HuH-7 (cell line): ENCODE results near the gene DPP8.
"Not testable (repeated sequence)": the region's sequence is repeated elsewhere in the genome, so short reads cannot be mapped to it uniquely, and the experiment has no call there.

ENCODE experiments used
- DNase-seq: peaks from one replicate; pipeline ENCODE4 v3.0.0; 2011; ENCODE audit warnings: low spot score

The DPP8 gene

DNA sequence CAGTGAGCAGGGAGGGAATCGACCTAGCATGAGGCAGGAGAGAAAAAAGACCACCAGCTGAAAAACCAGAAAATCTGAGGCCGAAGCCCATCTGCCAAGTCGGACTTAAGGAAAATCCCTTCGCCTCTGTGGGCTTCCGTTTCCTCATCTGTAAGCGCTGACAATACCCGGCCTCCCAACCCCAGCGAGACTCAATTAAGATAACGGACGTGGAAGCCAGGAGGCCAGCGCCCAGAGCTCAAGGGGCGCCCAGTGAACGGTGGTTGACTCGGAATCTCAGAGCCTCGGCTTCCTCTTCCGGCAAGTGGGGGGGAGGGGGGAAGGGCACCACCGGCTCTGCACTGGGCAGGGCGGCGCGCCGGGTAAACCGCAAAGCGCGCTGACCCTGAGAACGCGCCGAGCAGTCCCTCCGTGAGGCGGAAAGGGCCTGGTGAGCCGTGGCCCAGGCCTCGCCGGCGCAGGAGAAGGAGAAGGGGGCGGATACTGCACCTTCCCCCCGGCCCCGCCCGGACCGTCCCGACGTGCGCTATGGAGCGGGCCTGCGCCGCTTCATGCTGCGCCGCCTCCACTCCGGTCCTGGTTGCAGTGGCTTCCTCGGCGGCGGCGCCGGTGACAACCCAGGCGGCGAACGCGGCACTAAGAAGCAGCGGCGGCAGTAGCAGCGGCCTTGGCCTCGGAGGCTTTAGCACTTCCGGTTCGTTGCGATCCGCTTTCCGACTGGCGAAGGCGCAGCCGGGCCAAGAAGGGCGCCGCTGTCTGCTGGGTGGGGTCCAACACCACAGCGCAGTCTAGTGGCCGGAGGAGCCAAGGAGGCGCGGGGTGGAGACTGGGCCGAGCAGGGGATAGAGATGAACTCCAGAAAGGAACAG lies at the start of gene DPP8:
DPP8 (minus strand) TSS at position 693 of the 869 bp plus-strand sequence. CDS start 5,136 bp downstream, outside the sequence.
- peak; percentile 91 for DNase-seq

DNA sequence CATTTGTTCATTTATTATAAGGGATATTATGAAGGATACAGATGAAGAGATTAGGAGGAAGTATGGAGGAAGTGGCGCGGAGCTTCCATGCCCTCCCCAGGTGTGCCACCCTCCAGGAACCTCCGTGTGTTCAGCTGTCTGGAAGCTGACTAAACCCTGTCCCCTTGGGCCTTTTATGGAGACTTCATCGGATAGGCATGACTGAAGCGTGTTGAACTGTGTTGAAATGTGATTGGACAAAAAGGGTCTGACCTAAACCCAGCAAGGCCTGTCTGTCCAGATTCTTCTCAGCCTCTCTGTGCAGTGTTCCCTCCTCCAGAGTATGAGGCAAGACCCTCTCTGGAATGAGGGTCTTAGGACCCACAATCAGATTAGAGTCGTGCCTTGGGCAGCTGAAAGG lies 44.4 kb upstream of the DPP8 start:
- DNase-seq = no peak

DNA sequence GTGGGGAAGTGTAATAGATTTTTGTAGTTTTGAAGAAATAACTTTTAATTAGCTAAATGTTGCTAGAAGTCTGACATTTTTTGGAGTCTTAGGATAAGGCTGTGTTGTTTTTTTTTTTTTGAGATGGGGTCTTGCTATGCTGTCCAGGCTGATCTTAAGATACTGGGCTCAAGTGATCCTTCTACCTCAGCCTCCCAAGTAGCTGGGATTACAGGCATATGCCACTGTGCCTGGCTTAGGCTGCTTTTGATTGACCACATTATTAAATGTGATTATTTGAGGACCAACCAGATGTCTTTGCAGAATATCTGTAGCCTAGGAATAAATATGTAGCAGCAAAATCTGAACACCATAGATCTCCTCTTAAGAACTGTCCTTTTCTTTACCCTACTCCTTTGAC lies 42.5 kb upstream of the DPP8 start:
- DNase-seq = no peak

DNA sequence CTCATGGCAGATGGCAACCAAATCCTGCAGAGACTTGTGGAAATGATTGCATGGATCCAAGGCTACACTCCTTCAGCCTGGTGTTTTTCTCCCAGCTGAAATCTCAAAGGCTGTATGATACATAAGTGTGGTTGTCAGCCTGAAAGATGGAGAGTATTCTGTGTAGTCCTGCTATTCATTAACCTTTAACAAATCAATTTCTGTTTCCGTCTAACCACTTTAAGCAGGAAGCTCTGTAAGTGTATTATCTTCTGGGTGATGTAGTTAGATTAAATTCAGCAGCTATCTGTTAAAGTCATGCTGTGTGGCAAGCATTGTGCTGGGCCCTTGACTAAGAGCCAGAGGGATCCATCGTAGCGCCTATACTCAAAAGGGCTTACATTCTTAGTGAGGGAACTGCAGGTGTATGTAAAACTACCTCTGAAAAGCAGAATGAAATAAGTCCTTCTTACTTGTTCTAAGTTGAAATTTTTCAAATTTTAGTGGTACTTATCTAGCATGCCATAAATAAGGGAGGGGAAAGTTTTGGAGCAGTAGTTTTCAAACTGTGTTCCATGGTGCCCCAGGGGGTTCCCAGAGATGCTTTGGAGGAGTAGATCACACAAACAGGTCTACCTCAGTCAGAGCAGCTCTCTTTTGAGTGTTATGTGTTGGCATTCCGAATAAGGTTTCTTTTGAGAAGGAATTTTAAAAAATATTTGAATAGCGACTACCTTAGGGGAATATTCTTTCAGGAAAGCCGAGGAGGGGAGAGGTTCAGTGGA lies 41.7 kb upstream of the DPP8 start:
- no peak for DNase-seq

- DNase-seq = no peak
Observed at GRCh38 chr15:65558336-65558735, 40.8 kb upstream of the DPP8 start.

- DNase-seq = no peak
Observed at GRCh38 chr15:65556622-65557021, 39.1 kb upstream of the DPP8 start.

DNA sequence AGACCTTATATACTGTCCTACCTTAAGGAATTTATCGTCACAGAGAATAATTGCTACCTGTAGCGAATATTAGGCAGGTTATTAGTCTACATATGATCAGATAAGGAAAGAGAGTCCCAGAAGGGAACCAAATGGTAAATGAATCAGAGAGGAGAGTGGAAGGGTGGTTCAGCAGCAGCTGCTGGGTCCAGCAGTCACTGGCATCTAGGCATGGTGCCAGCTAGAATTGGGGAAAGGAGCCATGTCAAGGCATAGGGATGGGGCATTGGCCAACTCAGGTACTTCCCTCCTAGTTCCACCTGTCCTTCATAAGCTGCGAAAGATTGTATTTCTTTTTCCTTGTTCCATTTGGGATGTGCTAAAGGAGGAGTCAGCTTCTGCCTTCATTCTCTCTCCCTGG lies 36.2 kb upstream of the DPP8 start:
- DNase-seq = no peak

DNA sequence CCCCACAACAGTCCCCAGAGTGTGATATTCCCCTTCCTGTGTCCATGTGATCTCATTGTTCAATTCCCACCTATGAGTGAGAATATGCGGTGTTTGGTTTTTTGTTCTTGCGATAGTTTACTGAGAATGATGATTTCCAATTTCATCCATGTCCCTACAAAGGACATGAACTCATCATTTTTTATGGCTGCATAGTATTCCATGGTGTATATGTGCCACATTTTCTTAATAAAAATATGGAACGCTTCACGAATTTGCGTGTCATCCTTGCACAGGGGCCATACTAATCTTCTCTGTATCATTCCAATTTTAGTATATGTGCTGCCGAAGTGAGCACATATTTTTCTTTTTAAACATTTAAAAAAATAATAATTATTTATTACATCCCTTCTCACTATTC lies 35.4 kb upstream of the DPP8 start:
- DNase-seq = not testable (repeated sequence)

DNA sequence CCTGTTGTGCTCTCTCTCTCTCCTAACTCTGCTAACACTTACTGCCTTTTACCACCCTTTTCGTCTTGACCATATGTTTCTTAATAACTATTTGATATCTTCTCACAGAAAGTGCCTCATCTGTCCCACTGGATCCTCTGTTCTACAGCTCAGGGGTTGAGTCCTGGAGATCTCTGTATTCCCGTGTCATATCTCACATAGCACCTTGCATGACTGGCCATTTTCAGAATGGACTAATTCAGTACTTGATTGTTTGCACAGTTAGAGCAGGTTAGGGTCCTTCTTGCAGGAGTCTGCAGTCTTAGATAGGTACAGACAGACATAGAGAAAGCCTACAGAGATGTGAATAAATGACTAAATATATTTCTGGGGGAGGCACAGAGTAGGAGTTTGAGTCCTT lies 33.7 kb upstream of the DPP8 start:
- no peak for DNase-seq

GRCh38 chr15:65550681-65551098 lies 33.2 kb upstream of the DPP8 start:
- no peak for DNase-seq

DNA sequence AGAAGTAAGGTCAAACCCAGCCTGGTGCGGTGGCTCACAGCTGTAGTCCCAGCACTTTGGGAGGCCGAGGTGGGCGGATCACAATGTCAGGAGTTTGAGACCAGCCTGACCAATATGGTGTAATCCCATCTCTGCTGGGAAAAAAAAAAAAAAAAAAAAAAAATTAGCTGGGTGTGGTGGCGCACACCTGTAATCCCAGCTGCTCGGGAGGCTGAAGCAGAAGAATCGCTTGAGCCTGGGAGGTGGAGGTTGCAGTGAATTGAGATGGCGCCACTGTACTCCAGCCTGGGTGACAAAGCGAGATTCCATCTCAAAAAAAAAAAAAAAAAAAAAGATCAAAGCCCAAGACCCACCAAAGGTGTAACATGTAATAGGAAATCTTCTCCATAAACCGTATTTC lies 31.8 kb upstream of the DPP8 start:
- not testable (repeated sequence) for DNase-seq

GRCh38 chr15:65547841-65548240 lies 30.4 kb upstream of the DPP8 start:
- no peak for DNase-seq

- no peak for DNase-seq
Observed at GRCh38 chr15:65541231-65541820, 23.8 kb upstream of the DPP8 start.

GRCh38 chr15:65540314-65540713 lies 22.8 kb upstream of the DPP8 start:
- DNase-seq = no peak

- DNase-seq = no peak
Observed at GRCh38 chr15:65535192-65535591, 17.7 kb upstream of the DPP8 start.

DNA sequence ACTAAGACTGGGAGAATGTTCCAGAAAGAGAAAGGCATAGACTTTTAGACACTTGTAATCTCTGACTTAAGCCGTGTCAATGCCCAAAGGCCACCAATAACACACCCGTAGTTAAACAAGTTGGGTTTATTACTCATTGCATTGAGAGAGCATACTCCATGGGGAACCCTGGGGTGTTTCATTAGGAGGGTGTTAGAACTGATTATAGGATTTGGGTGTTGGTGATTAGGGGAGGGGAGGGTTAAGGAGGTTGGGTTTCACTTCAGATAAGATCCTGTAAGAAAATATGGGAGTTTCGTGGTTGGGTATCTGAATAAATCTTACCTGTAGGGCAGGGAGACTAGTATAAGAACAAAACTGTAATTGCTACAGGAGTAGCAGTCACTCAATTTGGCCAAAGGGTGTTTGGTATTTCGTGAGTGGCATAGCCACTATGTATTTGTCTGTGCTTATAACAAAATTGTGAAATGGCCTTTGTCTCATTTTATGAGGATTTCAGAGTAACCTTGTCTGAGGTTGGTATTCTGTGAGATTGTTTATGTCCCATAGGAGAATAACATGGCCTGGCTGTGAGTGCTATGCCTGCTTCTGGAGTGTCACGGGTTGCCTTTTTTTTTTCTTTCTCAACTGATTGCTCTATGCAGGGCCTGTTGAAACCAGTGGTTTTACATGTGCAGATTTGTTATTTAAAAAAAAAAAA lies 15.7 kb upstream of the DPP8 start:
- peak; percentile 23 for DNase-seq

- DNase-seq = no peak
Observed at GRCh38 chr15:65532738-65533051, 15.2 kb upstream of the DPP8 start.

DNA sequence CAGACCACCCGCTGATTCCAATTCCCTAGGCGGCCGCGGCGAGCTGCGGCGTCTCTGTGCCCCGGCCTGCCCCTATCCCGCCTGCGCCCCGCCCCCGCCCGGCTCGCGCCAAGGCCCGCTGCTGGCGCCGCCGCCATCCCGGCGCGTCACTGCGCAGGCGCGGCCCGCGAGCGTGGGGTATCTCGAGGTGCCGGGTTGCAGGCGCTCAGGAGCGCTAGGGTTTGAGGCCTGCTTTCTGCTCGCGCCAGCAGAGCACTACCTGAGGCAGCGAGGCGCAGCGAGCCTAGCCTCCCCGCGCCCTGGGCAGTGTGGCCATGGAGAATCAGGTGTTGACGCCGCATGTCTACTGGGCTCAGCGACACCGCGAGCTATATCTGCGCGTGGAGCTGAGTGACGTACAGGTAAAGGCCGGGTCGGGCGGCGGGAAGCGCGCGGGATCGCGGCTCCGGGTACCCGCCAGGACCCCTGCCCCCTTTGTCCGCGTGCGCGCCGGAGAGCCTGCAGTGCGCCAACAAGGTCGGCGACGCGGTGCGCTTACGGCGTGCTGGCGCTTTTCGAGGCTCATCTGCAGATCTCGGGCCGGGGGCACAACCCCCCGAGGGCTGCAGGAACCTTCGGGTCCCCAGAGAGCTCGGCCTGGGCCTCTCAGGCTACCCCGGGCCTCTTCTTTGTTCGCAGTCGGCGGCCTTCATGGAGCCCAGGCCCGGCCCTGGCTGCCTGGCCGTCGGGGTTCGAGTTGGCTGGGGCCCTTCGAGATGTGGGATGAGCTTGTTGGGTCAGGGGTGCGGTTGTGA lies 13.0 kb upstream of the DPP8 start, which contains the start of gene HACD3:
HACD3 (plus strand) TSS at position 146 of the 794 bp plus-strand sequence; CDS start at position 315, 169 bp downstream.
- DNase-seq = peak; percentile 98

DNA sequence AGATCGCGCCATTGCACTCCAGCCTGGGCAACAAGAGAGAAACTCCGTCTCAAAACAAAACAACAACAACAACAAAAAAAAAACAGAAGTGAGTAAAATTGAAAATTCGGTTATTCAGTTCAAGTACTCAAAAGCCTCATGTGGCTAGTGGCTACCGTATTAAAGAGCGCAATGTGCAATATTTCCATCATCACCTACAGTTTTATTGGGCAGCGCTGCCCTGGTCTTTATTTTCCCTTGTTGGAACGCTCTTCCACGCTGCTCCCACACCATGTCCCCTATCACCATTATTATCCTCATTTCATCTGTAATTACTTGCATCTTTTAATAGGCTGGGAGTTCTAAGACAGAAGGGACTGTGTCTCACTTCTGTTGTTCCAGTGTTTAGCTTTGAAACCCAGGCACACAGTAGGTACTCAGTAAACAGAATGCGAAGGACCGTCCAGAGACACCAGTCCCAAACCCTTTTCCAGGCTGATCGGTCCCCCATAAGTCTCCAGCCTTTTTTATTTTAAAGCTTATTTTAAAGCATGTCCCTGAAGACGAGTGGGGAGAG lies 12.4 kb upstream of the DPP8 start:
- DNase-seq = no peak

- no peak for DNase-seq
Observed at GRCh38 chr15:65528461-65529060, 11.1 kb upstream of the DPP8 start.

DNA sequence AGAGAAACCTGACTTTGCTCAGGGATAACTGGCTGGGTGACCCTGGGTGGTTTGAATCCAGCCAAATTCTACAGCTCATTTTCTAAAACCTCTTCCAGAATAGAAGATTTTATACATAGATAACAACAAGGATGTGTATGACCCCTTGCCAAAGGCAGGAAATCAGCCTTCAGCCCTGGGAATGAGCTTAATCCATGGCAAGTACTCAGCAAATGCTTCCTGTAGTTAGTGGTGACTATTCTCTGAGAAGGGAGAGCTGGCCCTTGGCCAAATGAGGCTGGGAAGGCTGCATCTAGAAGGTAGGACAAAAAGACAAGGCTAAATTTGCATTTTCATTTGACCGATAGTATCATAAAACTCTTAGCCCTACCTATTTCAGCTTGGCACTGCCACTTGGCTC lies 8.1 kb upstream of the DPP8 start:
- no peak for DNase-seq
